GM12864 (cell line): ENCODE results near the gene SLC13A3.

ENCODE experiments used
- DNase-seq: peaks from one replicate; pipeline ENCODE4 v3.0.0-alpha.2; 2011; ENCODE audit warnings: low read depth
- H3K4me3 ChIP-seq: 2 replicates; pipeline ENCODE4 v1.5.1; 2011; ENCODE audit warnings: mild to moderate bottlenecking, low read depth, low read length, control low read depth
- CTCF ChIP-seq: IDR thresholded peaks from 2 replicates; pipeline ENCODE4 v1.5.1; 2011; ENCODE audit warnings: low read depth, mild to moderate bottlenecking, moderate library complexity, low read length, control low read depth, inconsistent platforms; ENCODE audit errors: missing control alignments

Gene SLC13A3

DNA sequence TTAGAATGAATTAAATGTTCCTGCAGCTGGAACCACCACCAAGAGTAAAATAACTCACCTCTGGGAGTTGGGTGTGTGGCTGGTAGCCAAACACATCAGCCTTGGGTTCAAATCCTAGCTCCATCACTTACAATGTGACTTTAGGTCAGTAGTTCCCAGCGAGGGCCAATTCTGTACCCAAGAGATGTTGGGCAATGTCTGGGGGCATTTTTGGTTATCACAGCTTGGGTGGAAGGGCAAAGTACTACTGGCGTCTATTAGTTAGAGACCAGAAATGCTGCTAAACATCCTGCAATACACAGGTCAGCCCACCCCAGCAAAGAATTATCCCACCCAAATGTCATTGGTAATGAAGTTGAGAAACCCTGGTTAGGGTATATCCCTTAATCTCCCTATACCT lies 48.8 kb downstream of the SLC13A3 start:
- TF ChIP-seq CTCF, result no peak
- no peak for DNase-seq
- no peak overlapping the region for H3K4me3 ChIP-seq

- TF ChIP-seq CTCF, result no peak
- no peak overlapping the region for H3K4me3 ChIP-seq
- no peak for DNase-seq
Measured at GRCh38 chr20:46601603-46602122, 49.6 kb downstream of the SLC13A3 start.

DNA sequence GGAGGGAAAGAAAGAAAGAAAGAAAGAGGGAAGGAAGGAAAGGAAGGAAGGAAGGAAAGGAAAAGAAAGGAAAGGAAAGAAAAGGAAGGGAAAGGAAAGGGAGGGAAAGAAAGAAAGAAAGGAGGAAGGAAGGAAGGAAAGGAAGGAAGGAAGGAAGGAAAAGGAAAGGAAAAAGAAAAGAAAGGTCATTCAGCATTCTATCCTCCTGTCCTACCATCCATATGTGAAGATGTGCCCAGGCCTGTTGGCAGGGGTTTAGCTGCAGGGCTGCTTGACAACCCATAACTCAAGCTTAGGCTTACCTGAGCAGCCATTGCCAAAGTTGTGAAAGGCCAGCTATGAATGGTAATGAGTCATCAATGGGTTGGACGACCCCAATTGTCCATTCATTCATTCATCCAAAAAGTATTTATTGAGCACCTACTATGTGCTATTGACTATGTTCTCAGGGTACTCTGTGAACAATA lies 50.9 kb downstream of the SLC13A3 start:
- no peak for DNase-seq
- no peak for TF ChIP-seq CTCF
- H3K4me3 ChIP-seq, result no peak overlapping the region

GRCh38 chr20:46599227-46599987 lies 51.9 kb downstream of the SLC13A3 start:
- no peak overlapping the region for H3K4me3 ChIP-seq
- no peak for TF ChIP-seq CTCF
- no peak for DNase-seq

DNA sequence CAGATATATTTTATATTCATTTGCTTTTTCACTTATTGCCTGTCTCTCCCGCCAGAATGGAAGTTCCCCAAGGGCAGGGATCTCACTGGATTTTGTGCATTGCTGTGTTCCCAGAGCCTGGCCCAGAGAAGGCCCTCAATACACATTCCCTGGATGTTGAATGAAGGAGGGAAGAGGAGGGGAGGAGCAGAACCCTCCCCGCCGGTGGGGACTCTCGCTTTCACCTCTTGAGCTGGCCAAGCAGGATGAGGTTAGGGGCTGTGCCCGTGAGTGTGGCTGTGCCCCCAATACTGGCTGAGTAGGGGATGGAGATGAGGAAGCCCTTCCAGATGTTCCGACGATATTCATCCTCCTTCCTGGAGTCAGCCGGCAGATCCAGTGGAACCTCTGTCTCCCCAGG lies 55.3 kb downstream of the SLC13A3 start:
- no peak for TF ChIP-seq CTCF
- no peak overlapping the region for H3K4me3 ChIP-seq
- no peak for DNase-seq

DNA sequence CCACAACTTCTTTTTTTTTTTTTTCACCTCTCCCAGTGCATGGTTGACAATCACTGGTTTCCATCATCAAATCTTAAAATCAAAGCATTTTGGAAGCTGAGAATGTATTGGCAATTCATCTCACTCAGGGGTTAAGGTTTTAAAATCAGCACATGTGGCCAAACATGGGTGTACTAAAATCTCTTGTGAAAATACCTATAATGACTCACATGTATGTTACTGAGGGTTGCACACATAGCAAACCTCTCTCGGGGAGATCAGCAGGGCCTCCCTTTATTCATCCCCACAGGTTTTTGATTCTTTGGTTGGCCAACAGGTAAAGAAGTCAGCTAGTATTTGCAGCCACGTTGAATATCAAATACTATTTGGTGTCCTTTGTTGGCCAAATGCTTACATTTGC lies 56.5 kb downstream of the SLC13A3 start:
- DNase-seq, result no peak
- TF ChIP-seq CTCF, result no peak

More for the DNA sequence above, 56.5 kb downstream of the SLC13A3 start:
- no peak overlapping the region for H3K4me3 ChIP-seq
